Measurements from ENCODE around the gene CCDC70. TPM values are rescaled to one million over a fixed set of nuclear protein-coding genes. Genes with fewer than 3 reads are reported as not detected.

Gene CCDC70
- total RNA-seq, 1 donor from 2014 or later, result not detected

GRCh38 chr13:51844862-51845573 lies 16.8 kb upstream of the CCDC70 start, which contains the start of gene TMEM272:
Gene TMEM272 (minus strand): TSS chr13:51845177. CDS start chr13:51838530, 6,647 bp downstream.
- no peak within 1 kb of the TSS for H3K27ac Mint-ChIP-seq
- H3K36me3 Mint-ChIP-seq (ENCODE audit: insufficient read depth), result peaks cover 3% of the 10 kb centered on the region
- peak; percentile 86 for TF ChIP-seq CTCF (IDR thresholded peaks at IDR 0.05; ENCODE audit: unreplicated experiment)
- H3K27me3 Mint-ChIP-seq, result peaks cover 8% of the 10 kb centered on the region
- peak within 1 kb of the TSS; percentile 38 for H3K4me3 Mint-ChIP-seq (ENCODE audit: low read depth)
- peak; percentile 73 for DNase-seq (ENCODE audit: low spot score, unreplicated experiment)
- peaks cover 3% of the 10 kb centered on the region for H3K9me3 Mint-ChIP-seq (ENCODE audit: low read depth)
- no peaks in the 10 kb centered on the region for H3K4me1 Mint-ChIP-seq (ENCODE audit: low read depth)

- Mint-ChIP-seq H3K9me3 (ENCODE audit: low read depth) (peaks cover 3% of the 10 kb centered on the region), H3K4me1 (ENCODE audit: low read depth) (no peaks in the 10 kb centered on the region), H3K27me3 (peaks cover 8% of the 10 kb centered on the region), H3K36me3 (ENCODE audit: insufficient read depth) (peaks cover 3% of the 10 kb centered on the region), H3K27ac (no peak overlapping the region), H3K4me3 (ENCODE audit: low read depth) (peak overlapping the region; percentile 38)
- TF ChIP-seq CTCF (IDR thresholded peaks at IDR 0.05; ENCODE audit: unreplicated experiment), result no peak
- no peak for DNase-seq (ENCODE audit: low spot score, unreplicated experiment)
These were observed 16.0 kb upstream of the CCDC70 start for GRCh38 chr13:51845574-51846318.

- peaks cover 8% of the 10 kb centered on the region for H3K27me3 Mint-ChIP-seq
- peaks cover 3% of the 10 kb centered on the region for H3K9me3 Mint-ChIP-seq (ENCODE audit: low read depth)
- no peaks in the 10 kb centered on the region for H3K4me1 Mint-ChIP-seq (ENCODE audit: low read depth)
- no peak overlapping the region for H3K4me3 Mint-ChIP-seq (ENCODE audit: low read depth)
- no peak for TF ChIP-seq CTCF (IDR thresholded peaks at IDR 0.05; ENCODE audit: unreplicated experiment)
- H3K27ac Mint-ChIP-seq, result no peak overlapping the region
- no peak for DNase-seq (ENCODE audit: low spot score, unreplicated experiment)
- peaks cover 3% of the 10 kb centered on the region for H3K36me3 Mint-ChIP-seq (ENCODE audit: insufficient read depth)
These were observed 15.0 kb upstream of the CCDC70 start for GRCh38 chr13:51846756-51847155.

GRCh38 chr13:51848674-51849073 lies 13.1 kb upstream of the CCDC70 start:
- Mint-ChIP-seq H3K27me3 (peaks cover 8% of the 10 kb centered on the region), H3K4me1 (ENCODE audit: low read depth) (no peaks in the 10 kb centered on the region), H3K36me3 (ENCODE audit: insufficient read depth) (peaks cover 3% of the 10 kb centered on the region), H3K27ac (no peak overlapping the region), H3K4me3 (ENCODE audit: low read depth) (no peak overlapping the region), H3K9me3 (ENCODE audit: low read depth) (peaks cover 3% of the 10 kb centered on the region)
- no peak for DNase-seq (ENCODE audit: low spot score, unreplicated experiment)
- TF ChIP-seq CTCF (IDR thresholded peaks at IDR 0.05; ENCODE audit: unreplicated experiment), result no peak

- H3K27ac Mint-ChIP-seq, result no peak overlapping the region
- H3K36me3 Mint-ChIP-seq (ENCODE audit: insufficient read depth), result peaks cover 3% of the 10 kb centered on the region
- no peak for DNase-seq (ENCODE audit: low spot score, unreplicated experiment)
- peaks cover 9% of the 10 kb centered on the region for H3K27me3 Mint-ChIP-seq
- peaks cover 3% of the 10 kb centered on the region for H3K9me3 Mint-ChIP-seq (ENCODE audit: low read depth)
- H3K4me3 Mint-ChIP-seq (ENCODE audit: low read depth), result no peak overlapping the region
- peak; percentile 53 for TF ChIP-seq CTCF (IDR thresholded peaks at IDR 0.05; ENCODE audit: unreplicated experiment)
- no peaks in the 10 kb centered on the region for H3K4me1 Mint-ChIP-seq (ENCODE audit: low read depth)
These were observed 12.3 kb upstream of the CCDC70 start for GRCh38 chr13:51849145-51850101.

All from progenitor cell of endocrine pancreas (in vitro differentiated cells).